Adrenal gland (tissue), 12 donors: ENCODE measurements around the gene MYO10. TPM values are rescaled to one million over a fixed set of nuclear protein-coding genes. Genes with fewer than 3 reads are reported as not detected.

Experiments used
- DNase-seq, 7 donors: peaks; one replicate each; pipeline ENCODE4 v3.0.0-alpha.2; 2019 to 2020
- H3K27ac ChIP-seq, 5 donors: fragments of 200-600 bp; sonication (generic) in 4 of 5; 1 replicate in 3 of 5; 2 replicates in 2 of 5; pipeline versions ENCODE4 v1.5.1 to v1.8.0; 2016 to 2020; ENCODE audit warnings: mild to moderate bottlenecking in 1 of 5
- H3K27me3 ChIP-seq: fragments of 200-600 bp; 2 replicates; pipeline ENCODE4 v1.8.0; 2021
- H3K36me3 ChIP-seq, 2 donors: fragments of 200-600 bp; replicated peaks in 1 of 2; 1 replicate in 1 of 2; 2 replicates in 1 of 2; pipeline versions ENCODE4 v1.5.1 to v1.8.0; 2018 to 2022
- H3K4me1 ChIP-seq, 2 donors: fragments of 200-600 bp; replicated peaks in 1 of 2; 1 replicate in 1 of 2; 2 replicates in 1 of 2; pipeline versions ENCODE4 v1.5.1 to v1.8.0; 2018 to 2021
- H3K4me3 ChIP-seq, 4 donors: fragments of 200-600 bp; sonication (generic) in 3 of 4; one replicate each; pipeline ENCODE4 v1.5.1; 2016 to 2018
- H3K9me3 ChIP-seq, 3 donors: fragments of 200-600 bp; sonication (generic) in 1 of 3; replicated peaks in 1 of 3; 1 replicate in 2 of 3; 2 replicates in 1 of 3; pipeline versions ENCODE4 v1.5.1 to v1.8.0; 2016 to 2021
- CTCF ChIP-seq, 6 experiments: fragments of 450-650 bp in 4 of 6; fragments of 200-600 bp in 2 of 6; sonication (generic) in 1 of 6; IDR thresholded peaks; 1 replicate in 5 of 6; 2 replicates in 1 of 6; pipeline versions ENCODE4 v1.5.1 to v1.8.0; 2016 to 2021; ENCODE audit warnings: antibody characterized with exemption in 6 of 6, mild to moderate bottlenecking in 2 of 6, moderate library complexity in 1 of 6
- POLR2A ChIP-seq, 2 donors: fragments of 450-650 bp; IDR thresholded peaks; one replicate each; pipeline ENCODE4 v1.6.1; 2017; ENCODE audit warnings: antibody characterized with exemption in 2 of 2, mild to moderate bottlenecking in 2 of 2, moderate library complexity in 1 of 2
- WGBS, 4 donors: extraction: QIAGEN DNeasy Blood & Tissue Kit in 2 of 4; methylation state at CpG; one replicate each; pipeline versions ENCODE4 v1.1.5 to v1.1.7; 2013 to 2017; 5-methylcytosine and 5-hydroxymethylcytosine counted together
- intact Hi-C, 2 donors: fragments of 100-400 bp; cut with DNase I; formaldehyde crosslinking; loops; one replicate each; pipeline versions ENCODE4 v1.14.1 to v1.15.0; 2022 to 2023
- polyA plus RNA-seq, 3 donors: library from polyadenylated mRNA; stranded (reverse); fragments of 200-250 nt in 2 of 3; fragments of 350-450 nt in 1 of 3; fragmentation: Illumina TruSeq in 1 of 3; extraction: RNeasy Lipid Tissue Mini Kit (QIAGEN cat#74804) in 1 of 3; gene quantifications; one replicate each; pipeline ENCODE4 v1.2.3, GENCODE V29; 2013 to 2014
- total RNA-seq, 9 donors: library from RNA; depleted of rRNA in 4 of 9; stranded (reverse); fragments of >200 nt in 4 of 9; fragments of 120-200 nt in 1 of 9; fragmentation: NEBNext Ultra II Directional in 1 of 9; extraction: Animal tissue kit (Norgen Biotek cat#: 25700) in 1 of 9; gene quantifications; one replicate each; pipeline versions ENCODE4 v1.1.0 to v1.2.4, GENCODE V29; 2013 to 2023
- donor health status: healthy with polysubstance abuse.
- donor health status: Bipolar disorder and iron deficiency.
- donor health status: DM: yes; HTN: yes; CAD: no.
- donor health status: DM: no; HTN: no; CAD: no.
- donor health status: DM: no; HTN: no; CAD: no.
- donor health status: DM: yes; HTN: yes; CAD: no.

The MYO10 gene
- total and polyA plus RNA-seq, 12 donors = 2.2 to 38.9 (median 10.5) TPM

- Histone ChIP-seq H3K9me3 (no peaks in the 10 kb centered on the region), H3K4me3 (no peak overlapping the region), H3K36me3 (no peaks in the 10 kb centered on the region), H3K27ac (no peak overlapping the region), H3K4me1 (no peaks in the 10 kb centered on the region), H3K27me3 (no peaks in the 10 kb centered on the region)
- TF ChIP-seq POLR2A (IDR thresholded peaks at IDR 0.05) (no peak), CTCF (IDR thresholded peaks at IDR 0.05) (no peak)
- DNase-seq = no peak
- 80 to 87% (median 82%) methylated on average over 3 of the region's 3 CpGs for WGBS, 4 donors
- intact Hi-C loops = no loop called here
These were observed 91.1 kb downstream of the MYO10 start for GRCh38 chr5:16844952-16845351.

GRCh38 chr5:16842896-16843295 lies 93.2 kb downstream of the MYO10 start:
- Histone ChIP-seq H3K36me3 (no peaks in the 10 kb centered on the region), H3K27me3 (no peaks in the 10 kb centered on the region), H3K27ac (no peak overlapping the region), H3K9me3 (no peaks in the 10 kb centered on the region), H3K4me1 (no peaks in the 10 kb centered on the region), H3K4me3 (no peak overlapping the region)
- no peak for DNase-seq
- WGBS, 4 donors = 58 to 70% (median 66%) methylated on average over 8 of the region's 8 CpGs
- no peak for TF ChIP-seq CTCF (IDR thresholded peaks at IDR 0.05)
- TF ChIP-seq POLR2A (IDR thresholded peaks at IDR 0.05) = no peak
- intact Hi-C loops = no loop called here

- WGBS, 4 donors = 51 to 71% (median 67%) methylated on average over 7 of the region's 7 CpGs
- intact Hi-C loops = no loop called here
- no peaks in the 10 kb centered on the region for H3K27me3 ChIP-seq
- no peak for DNase-seq
- H3K9me3 ChIP-seq = no peaks in the 10 kb centered on the region
- H3K36me3 ChIP-seq = no peaks in the 10 kb centered on the region
- peak overlapping the region in 1 of 5 donors; percentile 29 for H3K27ac ChIP-seq
- H3K4me3 ChIP-seq = no peak overlapping the region
- TF ChIP-seq POLR2A (IDR thresholded peaks at IDR 0.05) (no peak), CTCF (IDR thresholded peaks at IDR 0.05) (no peak)
- H3K4me1 ChIP-seq = no peaks in the 10 kb centered on the region
These were observed 94.7 kb downstream of the MYO10 start for GRCh38 chr5:16841416-16841815.

GRCh38 chr5:16837305-16837704 lies 98.8 kb downstream of the MYO10 start:
- no peaks in the 10 kb centered on the region for H3K36me3 ChIP-seq
- TF ChIP-seq POLR2A (IDR thresholded peaks at IDR 0.05) = no peak
- no peak for TF ChIP-seq CTCF (IDR thresholded peaks at IDR 0.05)
- intact Hi-C loops = no loop called here
- no peak overlapping the region for H3K27ac ChIP-seq
- H3K9me3 ChIP-seq = no peaks in the 10 kb centered on the region
- H3K4me1 ChIP-seq = no peaks in the 10 kb centered on the region
- no peaks in the 10 kb centered on the region for H3K27me3 ChIP-seq
- no peak overlapping the region for H3K4me3 ChIP-seq
- WGBS, 4 donors = 58 to 81% (median 73%) methylated on average over 3 of the region's 3 CpGs
- DNase-seq = no peak
